ENCODE results near the gene ULBP1. TPM values are rescaled to one million over a fixed set of nuclear protein-coding genes. Genes with fewer than 3 reads are reported as not detected.
A peak's percentile ranks its signal among the peaks of the same experiment; 100 is the strongest.
"Not testable (repeated sequence)": the region's sequence is repeated elsewhere in the genome, so short reads cannot be mapped to it uniquely, and the experiment has no call there.

ULBP1 gene
- total RNA-seq, 1 experiment from 2014 or later: 0.13 TPM

DNA sequence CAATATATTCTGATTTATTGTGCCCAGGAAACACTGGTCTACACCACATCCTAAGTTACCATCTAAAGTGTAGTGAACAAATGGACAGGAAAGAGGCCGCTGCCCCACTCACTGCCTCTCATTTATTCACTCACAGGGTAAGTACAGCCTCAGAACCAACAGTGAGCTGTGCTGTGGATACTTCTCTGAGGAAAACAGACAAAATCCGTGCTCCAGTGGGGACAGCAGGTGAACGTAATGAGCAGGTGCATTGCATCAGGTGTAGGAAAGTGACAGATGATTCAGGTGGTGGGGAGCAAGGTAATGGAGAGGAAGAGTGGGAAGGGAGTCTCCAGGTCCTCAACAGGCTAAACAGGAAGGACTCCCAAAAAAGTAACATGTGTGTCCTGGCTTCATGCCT is 30.3 kb upstream of the ULBP1 start:
- no peak for DNase-seq (ENCODE audit: low spot score)

DNA sequence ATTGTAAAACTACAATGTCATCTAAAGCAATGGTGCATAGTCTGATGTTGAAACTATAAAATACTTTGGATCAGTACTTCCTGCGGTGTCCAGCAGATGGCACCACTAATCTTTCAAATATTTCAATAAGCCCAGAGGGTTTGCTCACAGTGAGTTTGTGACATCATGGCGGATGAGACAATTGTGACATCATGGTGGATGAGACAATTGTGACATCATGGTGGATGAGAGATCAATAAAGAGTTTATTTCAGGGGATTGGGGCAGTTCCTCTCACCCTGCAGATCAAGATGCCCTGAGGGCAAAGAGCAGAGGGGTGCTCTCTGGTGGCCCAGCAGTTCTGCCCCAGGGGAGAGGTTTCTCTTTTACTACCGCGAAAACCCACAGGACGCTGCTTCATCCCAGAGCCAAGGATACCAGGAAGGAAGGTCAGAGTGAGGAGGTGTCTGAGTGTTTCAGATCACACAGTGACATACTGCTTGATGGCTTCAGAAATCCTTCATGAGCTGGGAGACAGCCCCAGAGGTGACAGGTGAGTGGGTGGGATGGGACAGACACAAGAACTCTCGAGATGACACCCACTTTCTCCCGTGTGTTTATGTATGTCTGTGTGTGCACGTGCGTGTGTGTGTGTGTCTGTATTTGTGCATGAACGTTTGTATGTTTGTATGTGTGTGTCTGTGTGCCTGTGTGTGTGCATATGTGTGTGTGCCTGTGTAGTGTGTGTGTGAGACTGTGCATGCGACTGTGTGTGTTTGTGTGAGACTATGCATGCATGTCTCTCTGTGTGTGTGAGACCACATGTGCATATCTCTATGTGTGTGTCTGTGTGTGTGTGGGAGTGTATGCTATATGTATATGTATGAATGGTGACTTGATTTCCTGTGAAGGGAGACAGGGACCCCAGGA is 29.2 kb upstream of the ULBP1 start:
- peak; percentile 83 for DNase-seq (ENCODE audit: low spot score)

DNA sequence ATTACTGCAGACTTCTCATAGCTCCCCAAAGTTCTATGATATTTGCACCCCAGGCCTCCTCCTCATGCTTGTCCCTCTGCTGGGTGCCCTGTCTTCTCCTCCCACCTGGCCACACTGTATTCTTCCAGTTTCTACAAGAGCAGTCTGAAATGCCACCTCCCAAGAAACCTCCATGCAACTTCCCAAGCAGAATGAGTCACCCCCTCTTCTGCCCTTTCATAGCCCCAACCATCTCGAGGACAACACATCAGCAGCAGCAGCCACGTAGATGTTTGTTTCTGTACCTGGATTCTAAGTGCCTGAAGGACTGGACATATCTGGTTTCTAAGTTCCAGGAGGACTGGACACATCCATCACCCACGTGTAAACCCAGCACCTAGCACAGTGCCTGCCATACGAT is 28.5 kb upstream of the ULBP1 start:
- no peak for DNase-seq (ENCODE audit: low spot score)

DNA sequence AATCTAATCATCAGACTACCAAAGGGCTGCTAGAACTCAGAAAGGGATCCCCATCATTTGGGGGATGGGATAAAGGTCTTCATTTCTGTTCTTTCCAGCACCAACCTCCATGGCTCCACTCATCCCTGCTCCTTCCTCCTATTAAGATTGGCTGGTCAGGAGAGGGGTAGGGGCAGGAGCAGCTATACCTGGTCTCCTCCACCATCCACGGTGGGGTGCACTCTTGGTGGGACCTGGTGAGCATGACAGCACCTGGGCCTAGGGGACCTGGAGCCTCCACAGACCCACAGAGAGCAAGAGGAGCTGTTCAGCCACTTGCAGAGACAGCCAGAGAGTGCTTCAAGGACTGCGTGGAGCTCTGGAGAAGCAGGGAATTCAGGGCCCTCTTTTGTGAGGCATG is 28.1 kb upstream of the ULBP1 start:
- no peak for DNase-seq (ENCODE audit: low spot score)

DNA sequence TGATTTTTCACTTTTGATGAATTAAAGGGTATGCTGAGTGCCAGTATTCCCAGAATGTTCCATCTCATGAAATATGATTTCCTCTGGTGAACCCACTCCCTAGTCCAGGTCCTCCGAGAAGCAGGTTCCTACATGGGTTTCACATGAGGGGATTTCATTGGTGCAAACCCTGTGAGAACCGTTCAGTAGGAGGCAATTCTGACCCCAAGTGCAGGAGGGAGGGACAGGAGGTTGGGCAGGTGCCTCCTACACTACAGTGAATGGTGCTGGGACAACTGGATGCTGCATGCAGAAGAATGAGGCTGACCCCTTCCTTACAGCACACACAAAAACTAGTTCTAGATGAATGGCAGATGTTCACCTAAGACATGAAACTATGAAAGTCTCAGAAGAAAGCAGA is 27.0 kb upstream of the ULBP1 start:
- no peak for DNase-seq (ENCODE audit: low spot score)

DNA sequence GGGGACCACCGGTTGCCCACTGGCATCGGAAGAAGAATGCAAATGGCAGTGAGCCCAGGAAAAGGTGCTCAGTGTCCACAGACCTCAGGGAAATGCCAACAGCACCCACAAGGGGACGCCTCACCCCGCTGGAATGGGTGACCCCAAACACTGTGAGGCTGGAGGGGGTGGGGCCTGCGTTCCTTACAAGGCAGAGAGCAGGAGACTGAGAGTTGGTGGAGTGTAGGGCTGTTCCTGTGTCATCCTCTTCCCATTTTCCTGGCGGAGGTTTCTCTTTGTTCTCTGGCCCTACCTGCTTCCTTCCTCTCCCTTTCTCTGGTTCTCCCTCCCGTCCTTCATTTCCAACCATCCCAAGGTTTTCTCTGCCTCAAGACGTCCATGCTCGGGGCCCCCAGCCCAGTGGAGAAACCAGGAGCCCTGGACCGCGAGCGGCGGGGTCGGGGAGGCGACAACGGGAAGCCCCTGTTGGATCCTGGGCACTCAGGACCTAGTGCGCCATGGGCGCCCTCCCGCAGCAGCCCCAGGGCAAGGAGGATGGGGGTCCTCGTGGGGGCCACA is 25.7 kb upstream of the ULBP1 start:
- DNase-seq (ENCODE audit: low spot score): peak; percentile 3

DNA sequence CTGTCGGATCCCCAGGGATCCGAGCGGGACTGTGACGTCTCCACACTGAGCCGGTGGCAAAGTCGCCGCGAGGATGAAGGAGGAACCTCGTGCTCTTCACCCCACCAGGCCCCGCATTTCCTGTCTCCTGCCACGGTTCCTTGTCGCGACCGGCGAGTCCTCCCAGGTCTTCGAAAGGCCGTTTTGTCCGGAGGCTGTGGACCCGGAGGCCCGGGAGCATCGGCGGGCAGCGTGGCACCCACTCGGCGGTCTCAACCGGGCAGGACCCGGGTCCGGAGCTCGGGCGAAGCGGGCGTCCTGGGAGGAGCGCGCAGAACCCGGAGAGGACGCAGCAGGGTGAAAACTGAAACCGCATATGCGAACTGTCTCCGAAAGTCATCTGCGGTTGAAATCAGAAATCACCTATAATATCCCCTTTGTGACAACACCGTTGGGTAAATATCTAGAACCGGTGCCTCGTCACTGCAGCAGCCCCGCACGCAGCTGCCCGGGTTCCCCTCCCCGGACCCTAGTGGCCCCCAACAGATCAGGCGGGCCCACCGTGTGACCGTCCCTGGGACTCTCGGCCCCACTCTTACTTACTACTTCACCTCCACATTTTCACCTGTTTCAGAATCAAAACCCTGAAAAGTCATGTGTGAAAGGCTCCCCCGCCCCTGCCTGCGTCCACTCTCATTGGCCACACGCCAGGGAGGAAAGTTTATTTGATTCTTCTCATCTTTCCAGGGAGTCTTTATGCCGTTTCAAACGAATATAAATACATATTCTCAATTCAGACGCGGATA is 25.0 kb upstream of the ULBP1 start:
- DNase-seq (ENCODE audit: low spot score): peak; percentile 13

DNA sequence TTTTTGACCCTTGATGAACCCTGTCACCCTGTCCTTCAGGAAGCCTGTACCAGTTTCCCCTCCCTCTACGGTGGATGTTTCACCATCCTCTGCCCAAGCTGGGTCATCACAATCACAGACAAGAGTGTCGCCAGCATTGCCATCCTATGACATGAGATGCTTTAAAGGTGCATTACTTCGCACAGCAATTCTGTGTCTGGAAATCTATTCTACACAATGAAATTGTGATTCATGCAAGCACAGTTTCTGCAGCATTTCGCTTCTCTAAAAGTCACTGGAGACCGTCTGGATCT is 24.4 kb upstream of the ULBP1 start:
- no peak for DNase-seq (ENCODE audit: low spot score)

DNA sequence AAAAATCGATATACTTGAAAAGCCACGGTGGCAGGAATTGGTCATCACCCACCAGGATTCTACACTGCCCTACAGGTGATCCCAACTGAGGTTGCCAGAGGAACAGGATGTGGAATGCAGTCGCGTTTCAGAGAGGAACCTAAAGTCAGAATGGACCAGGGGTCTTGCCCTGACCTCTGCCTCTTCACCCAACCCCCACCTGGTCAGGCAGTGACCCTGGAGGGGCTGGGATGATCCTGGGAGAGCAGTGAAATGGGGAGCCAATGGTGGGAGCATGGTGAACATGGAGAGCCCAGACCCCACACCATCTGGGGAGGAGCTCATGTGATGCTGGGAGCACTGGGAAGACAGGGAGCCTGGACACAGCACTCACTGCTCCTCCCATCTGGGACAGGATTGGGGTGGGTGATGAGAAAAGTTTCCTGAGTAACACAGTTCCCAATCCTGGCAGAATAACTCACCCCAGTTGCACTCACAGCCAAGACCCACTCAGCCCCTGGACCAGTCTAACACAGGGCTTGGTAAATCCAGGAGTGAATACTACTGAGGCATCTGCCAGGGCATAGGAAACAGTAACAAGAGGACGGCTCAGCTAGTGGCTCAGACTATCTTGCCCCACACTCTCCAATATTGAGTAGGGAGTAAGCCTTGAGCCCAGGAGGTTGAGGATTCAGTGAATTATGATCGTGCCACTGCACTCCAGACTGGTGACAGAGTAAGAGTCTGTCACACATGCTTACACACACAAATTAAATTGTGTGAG is 23.7 kb upstream of the ULBP1 start:
- no peak for DNase-seq (ENCODE audit: low spot score)

DNA sequence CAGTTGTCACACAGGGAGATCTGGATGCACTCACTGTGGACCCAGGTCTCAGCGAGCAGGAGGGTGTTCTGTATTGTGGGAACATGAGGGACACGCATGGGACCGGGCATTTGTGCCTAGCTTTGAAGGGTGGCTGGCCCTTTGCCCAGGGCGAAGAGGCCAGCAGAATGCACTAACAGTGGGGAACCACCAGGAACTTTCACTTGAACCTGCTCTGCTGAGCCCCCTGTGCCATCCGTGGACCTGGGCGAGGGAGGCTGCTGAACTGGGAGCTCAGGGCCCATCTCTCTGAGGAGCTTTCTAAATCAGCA is 23.1 kb upstream of the ULBP1 start:
- no peak for DNase-seq (ENCODE audit: low spot score)

DNA sequence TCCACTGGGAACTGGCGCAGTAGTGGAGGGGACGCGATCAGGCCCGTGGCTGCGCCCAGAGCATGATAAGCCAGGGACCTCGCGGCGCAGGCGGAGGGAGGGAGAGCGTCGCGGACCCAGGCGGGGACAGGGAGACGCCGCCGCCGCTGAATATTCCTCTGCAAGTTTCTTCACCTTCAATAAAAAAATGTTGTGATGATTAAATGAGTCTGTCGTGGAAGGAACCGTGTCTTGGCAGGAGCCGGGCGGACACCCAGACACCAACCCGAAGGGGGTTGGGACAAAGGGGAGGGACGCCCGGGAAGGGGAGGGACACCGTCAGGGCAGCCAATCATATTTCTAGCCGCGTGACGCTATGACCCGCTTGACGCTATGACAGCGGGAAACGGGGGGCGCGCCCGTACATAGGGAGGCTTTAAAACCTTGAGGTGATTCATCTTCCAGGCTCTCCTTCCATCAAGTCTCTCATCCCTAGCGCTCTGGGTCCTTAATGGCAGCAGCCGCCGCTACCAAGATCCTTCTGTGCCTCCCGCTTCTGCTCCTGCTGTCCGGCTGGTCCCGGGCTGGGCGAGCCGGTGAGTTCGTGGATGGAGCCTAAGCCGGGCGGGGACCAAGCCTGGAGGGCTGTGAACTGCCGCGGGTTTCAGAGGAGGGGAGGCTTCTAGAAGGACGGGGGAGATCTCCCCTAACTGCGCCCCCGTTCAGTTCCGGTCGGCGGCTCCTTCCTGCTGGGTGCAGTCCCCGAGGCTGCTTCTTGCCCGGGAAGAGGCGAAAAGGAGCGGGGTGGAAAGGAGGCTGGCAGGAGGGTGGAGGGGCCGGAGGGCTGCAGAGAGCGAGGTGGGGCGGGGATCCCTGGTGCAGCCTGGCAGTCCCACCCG is 21.9 kb upstream of the ULBP1 start, which contains the start of gene ULBP2:
ULBP2 (plus strand) TSS at position 432 of the 878 bp plus-strand sequence; CDS start at position 491, 59 bp downstream.
- DNase-seq (ENCODE audit: low spot score): peak; percentile 73

DNA sequence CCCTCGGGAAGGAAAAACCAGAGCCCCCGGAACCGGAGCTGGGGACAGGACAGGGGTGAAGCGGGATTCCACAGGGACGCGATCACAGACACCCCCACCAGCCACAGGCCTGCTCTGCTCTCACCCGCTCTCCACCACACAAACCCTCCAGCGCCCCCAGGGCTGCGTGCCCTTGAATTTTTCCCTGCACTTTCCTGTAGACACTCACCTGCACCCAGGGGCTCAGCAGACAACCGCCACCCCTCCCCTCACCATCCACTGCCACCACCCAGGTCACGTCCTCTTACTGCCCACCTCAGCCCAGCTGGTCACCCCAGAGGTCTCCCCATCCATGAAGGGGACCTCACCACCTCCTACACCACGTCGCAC is 21.3 kb upstream of the ULBP1 start:
- DNase-seq (ENCODE audit: low spot score): no peak

DNA sequence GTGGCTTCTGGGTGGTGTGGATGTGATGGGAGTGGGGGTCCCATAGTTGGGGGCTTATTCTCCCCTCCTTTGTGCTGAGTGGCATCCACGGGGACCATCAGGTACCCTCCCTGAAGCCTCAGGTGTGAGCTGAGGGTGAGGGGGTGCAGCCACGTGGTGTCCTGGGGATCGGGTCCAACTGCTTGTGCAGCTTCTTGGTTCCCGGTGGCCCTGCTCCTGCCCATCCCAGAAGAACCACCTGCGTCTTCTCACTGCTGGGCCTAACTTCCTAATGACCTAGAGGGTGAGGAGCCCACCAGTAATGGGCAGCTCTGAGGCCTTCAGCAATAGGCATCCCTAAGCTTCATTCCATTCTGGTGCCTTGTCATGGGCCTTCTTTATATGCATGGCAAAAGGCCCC is 20.4 kb upstream of the ULBP1 start:
- not testable (repeated sequence) for DNase-seq (ENCODE audit: low spot score)

DNA sequence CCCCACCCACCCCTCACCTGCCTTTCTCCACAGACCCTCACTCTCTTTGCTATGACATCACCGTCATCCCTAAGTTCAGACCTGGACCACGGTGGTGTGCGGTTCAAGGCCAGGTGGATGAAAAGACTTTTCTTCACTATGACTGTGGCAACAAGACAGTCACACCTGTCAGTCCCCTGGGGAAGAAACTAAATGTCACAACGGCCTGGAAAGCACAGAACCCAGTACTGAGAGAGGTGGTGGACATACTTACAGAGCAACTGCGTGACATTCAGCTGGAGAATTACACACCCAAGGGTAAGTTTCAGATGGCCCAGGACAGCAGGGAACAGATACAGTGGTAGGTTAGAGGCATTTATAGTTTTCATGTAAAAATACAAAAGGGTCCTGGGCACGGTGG is 18.5 kb upstream of the ULBP1 start:
- not testable (repeated sequence) for DNase-seq (ENCODE audit: low spot score)

DNA sequence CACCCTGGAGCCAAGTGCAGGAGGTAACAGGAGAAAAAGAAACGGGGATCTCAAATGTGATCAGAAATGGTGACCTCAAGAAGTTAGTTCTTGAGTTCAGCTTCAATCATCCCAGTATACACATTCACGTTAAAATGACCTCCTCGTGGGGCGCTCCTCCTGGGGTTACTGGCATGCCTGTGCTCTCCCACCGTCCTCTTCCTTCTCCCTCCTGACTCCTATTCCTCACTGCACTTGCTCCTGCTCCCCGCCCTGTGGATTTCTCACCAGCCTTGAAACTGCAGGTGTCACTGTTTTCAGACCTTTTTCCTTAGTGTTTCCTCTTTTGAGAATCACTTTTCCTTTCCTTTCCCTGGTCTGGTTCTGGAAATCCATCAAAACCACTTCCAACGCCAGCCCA is 17.1 kb upstream of the ULBP1 start:
- DNase-seq (ENCODE audit: low spot score): not testable (repeated sequence)

DNA sequence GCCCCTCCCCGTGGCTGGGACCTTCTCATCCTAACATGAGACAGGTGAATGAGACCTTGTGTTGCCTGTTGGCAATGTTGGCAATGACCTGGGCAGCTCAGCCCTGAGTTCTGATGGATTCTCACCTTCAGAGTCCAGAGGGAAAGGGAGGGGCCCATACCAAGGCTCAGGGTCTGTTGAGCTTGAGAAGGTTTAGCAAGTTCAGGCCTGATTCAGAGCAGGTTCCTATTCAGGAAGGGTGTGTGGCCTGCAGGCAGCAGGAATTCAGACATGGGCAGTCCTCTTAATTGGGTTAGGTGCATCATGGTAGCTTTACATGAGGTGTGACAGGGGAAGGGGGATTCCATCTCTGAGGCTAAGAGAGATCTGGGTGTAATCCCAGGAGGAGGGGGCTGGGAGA is 16.2 kb upstream of the ULBP1 start:
- DNase-seq (ENCODE audit: low spot score): not testable (repeated sequence)

DNA sequence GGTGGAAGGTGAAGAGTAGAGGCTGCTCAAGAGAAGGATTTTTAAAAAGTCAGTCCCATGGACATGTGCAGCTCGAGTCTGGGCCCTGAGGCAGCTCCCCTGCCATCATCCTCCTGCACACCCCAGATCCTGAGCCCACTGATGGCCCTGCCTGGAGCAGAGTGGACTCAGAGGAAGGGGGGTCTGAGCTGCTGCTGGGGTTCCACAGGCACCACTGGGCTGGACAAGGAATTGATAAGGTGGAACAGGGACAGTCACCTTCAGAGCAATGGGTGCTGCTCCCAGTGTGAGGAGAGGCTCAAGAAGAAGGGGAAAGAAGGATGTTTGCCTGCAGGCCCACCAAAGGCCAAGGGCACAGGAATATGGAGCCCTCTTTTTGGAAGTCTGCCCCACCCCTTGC is 15.7 kb upstream of the ULBP1 start:
- no peak for DNase-seq (ENCODE audit: low spot score)

DNA sequence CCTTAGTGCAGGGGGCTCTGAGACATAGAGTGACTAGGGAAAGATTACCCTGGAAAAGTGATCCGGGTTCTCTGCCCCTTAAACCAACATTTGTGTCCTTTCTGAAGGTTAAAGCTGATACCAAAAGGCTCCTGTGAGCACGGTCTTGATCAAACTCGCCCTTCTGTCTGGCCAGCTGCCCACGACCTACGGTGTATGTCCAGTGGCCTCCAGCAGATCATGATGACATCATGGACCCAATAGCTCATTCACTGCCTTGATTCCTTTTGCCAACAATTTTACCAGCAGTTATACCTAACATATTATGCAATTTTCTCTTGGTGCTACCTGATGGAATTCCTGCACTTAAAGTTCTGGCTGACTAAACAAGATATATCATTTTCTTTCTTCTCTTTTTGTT is 15.1 kb upstream of the ULBP1 start:
- DNase-seq (ENCODE audit: low spot score): no peak

DNA sequence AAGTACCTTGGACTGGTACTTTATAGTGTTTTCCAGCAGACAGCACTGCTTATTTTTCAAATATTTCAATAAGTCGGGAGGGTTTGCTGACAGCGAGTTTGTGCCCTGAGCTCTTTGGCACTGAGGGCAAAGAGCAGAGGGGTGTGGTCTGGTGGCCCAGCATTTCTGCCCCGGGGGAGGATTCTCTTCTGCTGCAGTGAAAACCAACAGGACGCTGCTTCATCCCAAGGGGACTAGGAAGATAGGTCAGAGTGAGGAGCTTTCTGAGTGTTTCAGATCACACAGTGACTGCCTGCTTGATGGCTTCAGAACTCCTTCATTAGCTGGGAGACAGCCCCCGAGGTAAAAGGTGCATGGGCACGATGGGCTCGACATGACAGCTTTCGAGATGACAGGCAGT is 13.3 kb upstream of the ULBP1 start:
- no peak for DNase-seq (ENCODE audit: low spot score)

DNA sequence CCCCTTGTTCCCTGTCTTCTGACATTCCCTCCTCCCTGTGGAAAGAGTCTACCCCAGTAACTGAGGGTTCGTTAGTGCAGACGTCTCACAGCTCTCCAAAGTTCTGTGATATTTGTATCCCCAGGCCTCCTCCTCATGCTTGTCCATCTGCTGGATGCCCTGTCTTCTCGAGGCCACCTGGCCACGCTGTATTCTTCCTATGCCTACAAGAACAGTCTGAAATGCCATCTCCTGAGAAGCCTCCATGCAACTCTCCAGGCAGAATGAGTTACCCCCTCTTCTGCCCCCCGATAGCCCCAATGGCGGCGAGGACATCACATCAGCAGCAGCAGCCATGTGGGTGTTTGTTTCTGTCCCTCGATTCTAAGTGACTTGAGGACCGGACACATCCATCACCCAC is 12.6 kb upstream of the ULBP1 start:
- no peak for DNase-seq (ENCODE audit: low spot score)

DNA sequence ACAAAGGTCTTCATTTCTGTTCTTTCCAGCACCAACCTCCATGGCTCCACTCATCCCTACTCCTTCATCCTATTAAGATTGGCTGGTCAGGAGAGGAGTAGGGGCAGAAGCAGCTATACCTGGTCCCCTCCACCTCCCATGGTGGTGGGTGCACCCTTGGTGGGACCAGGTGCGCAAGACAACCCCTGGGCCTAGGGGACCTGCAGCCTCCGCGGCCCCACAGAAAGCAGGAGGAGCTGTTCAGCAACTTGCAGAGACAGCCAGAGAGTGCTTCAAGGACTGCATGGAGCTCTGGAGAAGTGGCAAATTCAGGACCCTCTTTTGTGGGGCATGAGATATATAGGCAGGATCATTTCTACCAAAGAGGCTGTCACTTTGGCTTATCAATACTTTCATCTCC is 12.1 kb upstream of the ULBP1 start:
- DNase-seq (ENCODE audit: low spot score): no peak

All from HT-29 (cell line).